ENCODE data around the gene SEC14L2.

DNA sequence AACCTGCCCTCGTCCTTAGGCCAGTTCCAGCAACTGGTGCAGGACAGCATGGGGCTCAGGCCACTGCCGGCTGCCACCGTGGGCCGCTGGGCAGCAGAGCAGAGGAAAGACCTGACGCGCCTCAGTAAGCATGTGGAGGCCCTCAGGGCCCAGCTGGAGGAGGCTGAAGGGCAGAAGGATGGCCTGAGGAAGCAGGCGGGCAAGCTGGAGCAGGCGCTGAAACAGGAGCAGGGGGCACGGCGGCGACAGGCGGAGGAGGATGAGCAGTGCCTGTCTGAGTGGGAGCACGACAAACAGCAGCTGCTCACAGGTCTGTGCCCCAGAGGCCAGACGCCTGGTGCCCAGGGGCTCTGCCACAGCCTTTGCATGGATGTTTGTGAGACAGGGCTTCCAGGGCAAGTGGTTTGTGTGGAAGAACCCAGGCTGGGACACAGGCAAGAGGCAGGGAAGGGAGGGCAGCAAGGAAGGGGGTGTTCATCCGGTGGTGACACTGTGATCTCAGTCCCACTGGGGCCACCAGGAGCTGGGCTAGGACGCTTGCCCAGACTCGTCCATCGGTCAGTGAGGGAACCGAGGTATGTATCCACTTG is 26.1 kb upstream of the SEC14L2 start:
- no peak for TF ChIP-seq EZH2 (IDR thresholded peaks at IDR 0.05)
- TF ChIP-seq POLR2AphosphoS5 (IDR thresholded peaks at IDR 0.05; ENCODE audit: borderline replicate concordance, low read depth, low read length): no peak
- TF ChIP-seq FOXP2 (optimal IDR thresholded peaks at IDR 0.05; ENCODE audit: control extremely low read depth, extremely low read length, insufficient read depth): no peak

Measured in SK-N-MC (cell line).